HepG2 (cell line): Measurements from ENCODE around the gene MED9. TPM values are rescaled to one million over a fixed set of nuclear protein-coding genes. Genes with fewer than 3 reads are reported as not detected.

Experiments
- ATAC-seq: fragments of 200-7000 bp; cut with Tn5 transposase; 3 replicates; pipeline ENCODE4 v1.9.1; 2020; ENCODE audit warnings: mild to moderate bottlenecking, moderate library complexity
- BruUV-seq: library from RNA; stranded (reverse); fragments of 400-500 nt; replicated peaks from 2 replicates; lab custom pipeline; 2021; lab: Mats Ljungman, UMichigan
- CTCF ChIA-PET: fragments of 300-600 bp; formaldehyde crosslinking; extraction: SDS; loops from one replicate; lab custom pipeline; 2021; ENCODE audit warnings: low total read pairs, inconsistent platforms, low intra/inter-chr PET ratio; lab: Yijun Ruan, JAX
- POLR2A ChIA-PET: fragments of 350-600 bp; sonication (Branson Sonifier 250); formaldehyde crosslinking; loops from one replicate; lab custom pipeline; 2020; ENCODE audit warnings: antibody characterized with exemption, inconsistent platforms; lab: Yijun Ruan, JAX
- DNase-seq: peaks from one replicate; pipeline ENCODE4 v3.0.0-alpha.2; 2015; ENCODE audit warnings: low spot score
- FAIRE-seq: peaks from 3 replicates; lab custom pipeline; 2011; peaks lifted over from hg19 to GRCh38; lab: Jason Lieb, UNC
- H2AFZ ChIP-seq: one replicate; pipeline ENCODE4 v1.6.1; 2011; ENCODE audit warnings: low read length, inconsistent platforms
- H3K27ac ChIP-seq: fragments of 300-600 bp; 3 replicates; pipeline ENCODE4 v1.8.0; 2011; ENCODE audit warnings: mixed run types, mild to moderate bottlenecking, mixed read lengths, low read length, inconsistent platforms; ENCODE audit not compliant: insufficient read depth; ENCODE audit errors: extremely low read length
- H3K27me3 ChIP-seq, 2 experiments: fragments of 200-600 bp in 1 of 2; 2 replicates in 1 of 2; 3 replicates in 1 of 2; pipeline versions ENCODE4 v1.6.0 to v1.8.0; 2011; ENCODE audit warnings: low read length in 2 of 2, mild to moderate bottlenecking in 2 of 2, moderate library complexity in 2 of 2, inconsistent platforms in 1 of 2; ENCODE audit not compliant: insufficient read depth in 2 of 2, control insufficient read depth in 1 of 2
- H3K36me3 ChIP-seq, 2 experiments: fragments of 200-600 bp in 1 of 2; replicated peaks in 1 of 2; 2 replicates in 1 of 2; 3 replicates in 1 of 2; pipeline versions ENCODE4 v1.5.1 to v1.8.0; 2011; ENCODE audit warnings: low read length in 2 of 2, inconsistent platforms in 1 of 2; ENCODE audit not compliant: insufficient read depth in 2 of 2, control insufficient read depth in 1 of 2
- H3K4me1 ChIP-seq: 2 replicates; pipeline ENCODE4 v1.5.1; 2012; ENCODE audit warnings: low read length, inconsistent platforms; ENCODE audit not compliant: insufficient read depth
- H3K4me2 ChIP-seq: 2 replicates; pipeline ENCODE4 v1.6.0; 2011; ENCODE audit warnings: low read depth, low read length, inconsistent platforms
- H3K4me3 ChIP-seq, 3 experiments: fragments of 200-600 bp in 1 of 3; sonication (generic), shearing (Covaris generic) in 1 of 3; replicated peaks in 1 of 3; 2 replicates each; pipeline ENCODE4 v1.5.1; 2011 to 2016; ENCODE audit warnings: low read length in 3 of 3, inconsistent platforms in 2 of 3, low read depth in 2 of 3, mild to moderate bottlenecking in 2 of 3, control low read depth in 1 of 3, mixed read lengths in 1 of 3; ENCODE audit not compliant: insufficient read depth in 1 of 3
- H3K79me2 ChIP-seq: one replicate; pipeline ENCODE4 v1.6.1; 2011; ENCODE audit warnings: low read length, inconsistent platforms; ENCODE audit not compliant: insufficient read depth
- H3K9ac ChIP-seq: 2 replicates; pipeline ENCODE4 v1.6.0; 2011; ENCODE audit warnings: mild to moderate bottlenecking, low read depth, low read length, inconsistent platforms; ENCODE audit not compliant: insufficient read depth
- H3K9me3 ChIP-seq: 2 replicates; pipeline ENCODE4 v1.5.1; 2012; ENCODE audit warnings: mild to moderate bottlenecking, low read length
- H4K20me1 ChIP-seq: 2 replicates; pipeline ENCODE4 v1.6.0; 2011; ENCODE audit warnings: inconsistent platforms, mild to moderate bottlenecking, low read length, moderate library complexity; ENCODE audit not compliant: insufficient read depth
- TFAP4 ChIP-seq: sonication (generic); IDR thresholded peaks from 2 replicates; pipeline ENCODE4 v1.6.1; 2016; ENCODE audit warnings: low read depth, borderline replicate concordance
- ZFP36 ChIP-seq: fragments of 150-350 bp; IDR thresholded peaks from 2 replicates; pipeline ENCODE4 v1.6.1; 2018; ENCODE audit warnings: borderline replicate concordance, low read length, low read depth; ENCODE audit not compliant: partially characterized antibody
- ZKSCAN8 ChIP-seq: IDR thresholded peaks from 2 replicates; pipeline ENCODE4 v1.6.1; 2016; ENCODE audit warnings: borderline replicate concordance, missing genetic modification reagents, missing compliant biosample characterization
- ZNF570 ChIP-seq: sonication (generic); formaldehyde crosslinking; IDR thresholded peaks from 2 replicates; pipeline ENCODE4 v1.4.0; 2020; ENCODE audit warnings: mild to moderate bottlenecking, missing genetic modification reagents, borderline replicate concordance
- WGBS: methylation state at CpG from one replicate; pipeline ENCODE4 v1.1.6; 2017; ENCODE audit warnings: low lambda C conversion rate; 5-methylcytosine and 5-hydroxymethylcytosine counted together
- in situ Hi-C: cut with HindIII; loops from 2 replicates; pipeline ENCODE4 v1.10.0; 2017; ENCODE audit warnings: low pct_unique_long_range_greater_than_20kb; ENCODE audit not compliant: extremely low pct_ligation_motif_present
- intact Hi-C: fragments of 100-400 bp; cut with micrococcal nuclease; formaldehyde crosslinking; loops from one replicate; pipeline ENCODE4 v1.10.0; 2022; ENCODE audit not compliant: unreplicated experiment
- polyA plus RNA-seq, 8 experiments: library from polyadenylated mRNA; depleted of rRNA in 3 of 8; stranded (reverse) in 7 of 8; unstranded in 1 of 8; fragments of >200 nt; fragmentation: Illumina TruSeq in 4 of 8; extraction: Trizol in 4 of 8; gene quantifications; 2 replicates each; pipeline versions ENCODE4 v1.2.1 to v1.2.3, GENCODE V29; 2011 to 2016; ENCODE audit warnings: low read depth in 4 of 8, missing spikeins in 1 of 8, mixed read lengths in 1 of 8; ENCODE audit not compliant: insufficient read depth in 1 of 8
- total RNA-seq, 5 experiments: library from RNA; depleted of rRNA; stranded (reverse); fragments of >200 nt; fragmentation: Illumina TruSeq; extraction: Trizol; gene quantifications; 2 replicates each; pipeline ENCODE4 v1.2.3, GENCODE V29; 2016; ENCODE audit warnings: low read depth in 1 of 5

MED9 gene
- total and polyA plus RNA-seq, 2 of the 13 experiments (the other 11 are each of a cell fraction or from before 2014, with no cell fraction given) = 11.9 to 15.1 TPM

- CTCF ChIA-PET = no interaction called here
- WGBS = 76% methylated on average over 17 of the region's 19 CpGs
- no peak for FAIRE-seq
These were observed 20.5 kb upstream of the MED9 start for GRCh38 chr17:17456251-17456650.

GRCh38 chr17:17457680-17458079, 19.1 kb upstream of the MED9 start:
- DNase-seq (no peak), FAIRE-seq (no peak), ATAC-seq (no peak)
- Histone ChIP-seq H3K79me2 (no peaks in the 10 kb centered on the region), H3K9me3 (peaks cover 6% of the 10 kb centered on the region; the same call in 1 of the 2 replicates), H3K27ac (no peak overlapping the region), H4K20me1 (no peaks in the 10 kb centered on the region), H3K36me3 (no peaks in the 10 kb centered on the region), H3K27me3 (no peaks in the 10 kb centered on the region), H3K9ac (no peak overlapping the region), H2AFZ (no peak overlapping the region), H3K4me1 (peaks cover 39% of the 10 kb centered on the region), H3K4me2 (no peak overlapping the region), H3K4me3 (no peak overlapping the region)
- no TSS peak for BruUV-seq
- CTCF ChIA-PET = no interaction called here
- POLR2A ChIA-PET = no interaction called here
- TF ChIP-seq ZFP36 (no peak), TFAP4 (no peak), ZKSCAN8 (CRISPR knock-in tag) (no peak)
- intact Hi-C loops (no loop called here), in situ Hi-C loops (no loop called here)
- 83% methylated on average over 2 of the region's 2 CpGs for WGBS

More at GRCh38 chr17:17456251-17456650, 20.5 kb upstream of the MED9 start:
- DNase-seq = no peak
- no peak overlapping the region for H3K9ac ChIP-seq
- ATAC-seq = no peak
- H3K36me3 ChIP-seq = no peaks in the 10 kb centered on the region
- in situ Hi-C loops (no loop called here), intact Hi-C loops (no loop called here)
- no peaks in the 10 kb centered on the region for H3K79me2 ChIP-seq
- H3K4me3 ChIP-seq = no peak overlapping the region
- no peak overlapping the region for H2AFZ ChIP-seq
- no peak overlapping the region for H3K27ac ChIP-seq
- H4K20me1 ChIP-seq = no peaks in the 10 kb centered on the region
- H3K9me3 ChIP-seq = peaks cover 6% of the 10 kb centered on the region; the same call in 1 of the 2 replicates
- H3K27me3 ChIP-seq = no peaks in the 10 kb centered on the region
- POLR2A ChIA-PET = interaction anchor here (1.1 kb wide), 1 partner anchor 10 kb away, joined by 4 read pairs; no protein-coding TSS in a partner anchor
- TF ChIP-seq ZNF570 = no peak
- H3K4me1 ChIP-seq = peaks cover 34% of the 10 kb centered on the region
- BruUV-seq = no TSS peak
- no peak overlapping the region for H3K4me2 ChIP-seq
